ENCODE results near the gene SLFN13.

SLFN13 gene

DNA sequence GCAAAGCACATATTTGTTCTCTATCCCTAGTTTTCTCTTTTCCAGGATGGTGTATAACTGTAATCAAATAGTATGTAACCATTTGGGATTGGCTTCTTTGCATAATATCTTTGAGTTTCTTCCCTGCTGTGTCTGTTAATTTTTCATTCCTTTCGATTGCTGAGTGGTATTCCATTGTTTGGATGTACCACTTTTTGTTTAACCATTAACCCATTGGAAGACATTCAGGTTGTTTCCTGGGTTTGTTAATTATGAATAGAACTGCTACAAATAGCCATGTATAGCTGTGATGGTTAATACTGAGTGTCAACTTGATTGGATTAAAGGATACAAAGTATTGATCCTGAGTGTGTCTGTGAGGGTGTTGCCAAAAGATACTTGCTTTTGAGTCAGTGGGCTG is 4.6 kb upstream of the SLFN13 start (continued):
- TF ChIP-seq ZFP3 (tag by site-specific recombination; IDR thresholded peaks at IDR 0.05; ENCODE audit: low read depth) (no peak), ZNF843 (tag by site-specific recombination; IDR thresholded peaks at IDR 0.05) (no peak), ZNF549 (tag by site-specific recombination; IDR thresholded peaks at IDR 0.05) (no peak), GFI1B (tag by site-specific recombination; IDR thresholded peaks at IDR 0.05) (no peak)

DNA sequence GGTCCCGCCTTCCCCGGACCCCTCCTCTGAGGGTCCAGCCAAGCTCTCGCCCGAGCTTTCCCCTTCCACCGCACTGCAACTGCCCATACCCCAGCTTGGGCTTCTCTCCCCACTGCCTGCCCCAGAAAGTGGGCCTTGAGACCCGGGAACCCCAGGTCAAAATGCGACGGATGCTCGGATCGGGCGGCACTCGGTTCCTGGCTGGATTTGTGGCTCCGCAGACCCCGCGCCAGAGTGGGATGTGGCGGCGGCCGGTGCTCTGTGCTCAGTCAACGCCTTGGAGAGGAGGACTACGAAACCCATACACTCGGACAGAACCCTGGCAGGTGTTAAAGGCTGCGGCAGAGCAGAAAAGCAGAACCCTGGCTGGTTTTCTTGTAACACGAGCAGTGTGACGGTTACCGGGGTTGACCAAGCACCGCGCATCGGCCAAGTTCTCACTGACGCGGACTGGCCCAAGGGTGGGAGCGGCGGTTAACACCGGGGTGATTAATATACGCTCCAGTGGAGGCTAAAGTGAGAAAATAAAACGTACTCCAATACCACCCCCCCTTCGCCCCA is 885 bp upstream of the SLFN13 start:
- POLR2A ChIA-PET = no interaction called here

DNA sequence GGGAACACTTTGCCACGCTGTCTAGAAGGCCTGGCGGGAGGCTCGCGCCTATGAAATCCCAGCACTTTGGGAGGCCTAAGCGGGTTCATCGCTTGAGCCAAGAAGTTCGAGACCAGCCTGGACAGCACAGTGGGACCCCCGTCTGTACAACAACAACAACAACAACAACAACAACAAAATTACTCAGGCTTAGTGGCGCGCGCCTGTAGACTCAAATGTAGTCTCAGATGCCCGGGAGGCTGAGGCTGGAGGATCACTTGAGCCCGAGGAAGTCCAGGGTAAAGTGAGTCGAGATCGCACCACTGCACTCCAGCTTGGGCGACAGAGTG is 297 bp upstream of the SLFN13 start:
- Histone ChIP-seq H3K4me1 (ENCODE audit: control insufficient read depth, insufficient read depth, low read length) (no peaks in the 10 kb centered on the region), H3K27ac (ENCODE audit: extremely low read depth, low read depth, low read length) (no peak overlapping the region), H3K36me3 (ENCODE audit: control insufficient read depth in 2 of 2, insufficient read depth in 1 of 2, low read length in 2 of 2) (no peaks in the 10 kb centered on the region), H3K9me3 (ENCODE audit: control insufficient read depth, insufficient read depth, low read depth, low read length) (no peaks in the 10 kb centered on the region), H3K4me3 (ENCODE audit: low read depth, low read length) (no peak overlapping the region)
- TF ChIP-seq ZNF621 (tag by site-specific recombination; IDR thresholded peaks at IDR 0.05) = no peak
- TF ChIP-seq KLF7 (tag by site-specific recombination; IDR thresholded peaks at IDR 0.05; ENCODE audit: borderline replicate concordance) = no peak
- no peak for TF ChIP-seq ZNF510 (tag by site-specific recombination; IDR thresholded peaks at IDR 0.05; ENCODE audit: insufficient replicate concordance)
- TF ChIP-seq, protein P1, sequence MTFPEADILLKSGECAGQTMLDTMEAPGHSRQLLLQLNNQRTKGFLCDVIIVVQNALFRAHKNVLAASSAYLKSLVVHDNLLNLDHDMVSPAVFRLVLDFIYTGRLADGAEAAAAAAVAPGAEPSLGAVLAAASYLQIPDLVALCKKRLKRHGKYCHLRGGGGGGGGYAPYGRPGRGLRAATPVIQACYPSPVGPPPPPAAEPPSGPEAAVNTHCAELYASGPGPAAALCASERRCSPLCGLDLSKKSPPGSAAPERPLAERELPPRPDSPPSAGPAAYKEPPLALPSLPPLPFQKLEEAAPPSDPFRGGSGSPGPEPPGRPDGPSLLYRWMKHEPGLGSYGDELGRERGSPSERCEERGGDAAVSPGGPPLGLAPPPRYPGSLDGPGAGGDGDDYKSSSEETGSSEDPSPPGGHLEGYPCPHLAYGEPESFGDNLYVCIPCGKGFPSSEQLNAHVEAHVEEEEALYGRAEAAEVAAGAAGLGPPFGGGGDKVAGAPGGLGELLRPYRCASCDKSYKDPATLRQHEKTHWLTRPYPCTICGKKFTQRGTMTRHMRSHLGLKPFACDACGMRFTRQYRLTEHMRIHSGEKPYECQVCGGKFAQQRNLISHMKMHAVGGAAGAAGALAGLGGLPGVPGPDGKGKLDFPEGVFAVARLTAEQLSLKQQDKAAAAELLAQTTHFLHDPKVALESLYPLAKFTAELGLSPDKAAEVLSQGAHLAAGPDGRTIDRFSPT (tag by site-specific recombination; IDR thresholded peaks at IDR 0.05) = no peak
- no peak for TF ChIP-seq ZNF394 (tag by site-specific recombination; IDR thresholded peaks at IDR 0.05; ENCODE audit: borderline replicate concordance)
- CTCF ChIA-PET = interaction anchor here (0.6 to 1.8 kb wide), 3 partner anchors 16 to 815 kb away, joined by 3 to 4 read pairs (median 4); no protein-coding TSS in a partner anchor
- POLR2A ChIA-PET = interaction anchor here (1.3 to 2.6 kb wide), 4 partner anchors 14 to 76 kb away, joined by 4 to 23 read pairs (median 8); partner anchors contain the start of genes SLFN11 and SLFN12

More for the DNA sequence above, 885 bp upstream of the SLFN13 start:
- no peak overlapping the region for H3K27ac ChIP-seq (ENCODE audit: extremely low read depth, low read depth, low read length)
- no peak overlapping the region for H3K4me3 ChIP-seq (ENCODE audit: low read depth, low read length)
- no peaks in the 10 kb centered on the region for H3K9me3 ChIP-seq (ENCODE audit: control insufficient read depth, insufficient read depth, low read depth, low read length)
- CTCF ChIA-PET = no interaction called here
- no peaks in the 10 kb centered on the region for H3K4me1 ChIP-seq (ENCODE audit: control insufficient read depth, insufficient read depth, low read length)
- TF ChIP-seq SCRT1 (tag by site-specific recombination; IDR thresholded peaks at IDR 0.05; ENCODE audit: borderline replicate concordance) (no peak), ZSCAN23 (tag by site-specific recombination; IDR thresholded peaks at IDR 0.05) (no peak), ZNF10 (tag by site-specific recombination; IDR thresholded peaks at IDR 0.05) (no peak)
- no peaks in the 10 kb centered on the region for H3K36me3 ChIP-seq (ENCODE audit: control insufficient read depth in 2 of 2, insufficient read depth in 1 of 2, low read length in 2 of 2)

DNA sequence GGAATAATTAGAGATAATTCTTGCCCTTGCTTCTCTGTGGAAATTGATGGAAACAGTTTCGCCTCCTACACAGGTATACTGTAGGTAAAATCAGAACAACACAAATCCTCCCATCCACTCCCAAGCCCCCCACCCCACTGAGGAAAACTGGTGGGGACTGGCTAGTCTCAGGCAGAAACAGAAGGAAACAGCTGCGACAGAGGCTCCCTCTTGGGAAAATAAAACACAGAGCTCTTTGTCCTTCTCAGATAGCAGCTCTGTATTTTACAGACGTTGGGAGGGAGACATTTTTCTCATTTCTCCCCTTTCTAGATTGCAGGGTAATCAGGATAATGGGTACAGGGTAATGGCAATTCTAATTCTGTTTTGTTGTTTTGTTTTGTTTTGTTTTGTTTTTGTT is 1.1 kb downstream of the SLFN13 start:
- H3K27ac ChIP-seq (ENCODE audit: extremely low read depth, low read depth, low read length) = no peak overlapping the region
- no peaks in the 10 kb centered on the region for H3K36me3 ChIP-seq (ENCODE audit: control insufficient read depth in 2 of 2, insufficient read depth in 1 of 2, low read length in 2 of 2)
- H3K9me3 ChIP-seq (ENCODE audit: control insufficient read depth, insufficient read depth, low read depth, low read length) = no peaks in the 10 kb centered on the region
- ChIA-PET CTCF (interaction anchor here (0.9 to 1.8 kb wide), 3 partner anchors 17 to 136 kb away, joined by 3 to 4 read pairs (median 3); no protein-coding TSS in a partner anchor), POLR2A (interaction anchor here (1.1 to 2.6 kb wide), 4 partner anchors 8 to 74 kb away, joined by 4 to 23 read pairs (median 8); partner anchors contain the start of genes SLFN11 and SLFN12)
- H3K4me1 ChIP-seq (ENCODE audit: control insufficient read depth, insufficient read depth, low read length) = no peaks in the 10 kb centered on the region
- no peak overlapping the region for H3K4me3 ChIP-seq (ENCODE audit: low read depth, low read length)
- no peak for TF ChIP-seq ZNF23 (tag by site-specific recombination; IDR thresholded peaks at IDR 0.05; ENCODE audit: borderline replicate concordance)
- TF ChIP-seq ZBTB8A (tag by site-specific recombination; IDR thresholded peaks at IDR 0.05) = no peak
- TF ChIP-seq, protein P2, sequence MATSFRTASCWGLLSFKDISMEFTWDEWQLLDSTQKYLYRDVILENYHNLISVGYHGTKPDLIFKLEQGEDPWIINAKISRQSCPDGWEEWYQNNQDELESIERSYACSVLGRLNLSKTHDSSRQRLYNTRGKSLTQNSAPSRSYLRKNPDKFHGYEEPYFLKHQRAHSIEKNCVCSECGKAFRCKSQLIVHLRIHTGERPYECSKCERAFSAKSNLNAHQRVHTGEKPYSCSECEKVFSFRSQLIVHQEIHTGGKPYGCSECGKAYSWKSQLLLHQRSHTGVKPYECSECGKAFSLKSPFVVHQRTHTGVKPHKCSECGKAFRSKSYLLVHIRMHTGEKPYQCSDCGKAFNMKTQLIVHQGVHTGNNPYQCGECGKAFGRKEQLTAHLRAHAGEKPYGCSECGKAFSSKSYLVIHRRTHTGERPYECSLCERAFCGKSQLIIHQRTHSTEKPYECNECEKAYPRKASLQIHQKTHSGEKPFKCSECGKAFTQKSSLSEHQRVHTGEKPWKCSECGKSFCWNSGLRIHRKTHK (tag by site-specific recombination; IDR thresholded peaks at IDR 0.05) = no peak
- TF ChIP-seq SCRT1 (tag by site-specific recombination; IDR thresholded peaks at IDR 0.05; ENCODE audit: borderline replicate concordance) = no peak
- no peak for TF ChIP-seq KLF8 (tag by site-specific recombination; IDR thresholded peaks at IDR 0.05)
- TF ChIP-seq, protein P3, sequence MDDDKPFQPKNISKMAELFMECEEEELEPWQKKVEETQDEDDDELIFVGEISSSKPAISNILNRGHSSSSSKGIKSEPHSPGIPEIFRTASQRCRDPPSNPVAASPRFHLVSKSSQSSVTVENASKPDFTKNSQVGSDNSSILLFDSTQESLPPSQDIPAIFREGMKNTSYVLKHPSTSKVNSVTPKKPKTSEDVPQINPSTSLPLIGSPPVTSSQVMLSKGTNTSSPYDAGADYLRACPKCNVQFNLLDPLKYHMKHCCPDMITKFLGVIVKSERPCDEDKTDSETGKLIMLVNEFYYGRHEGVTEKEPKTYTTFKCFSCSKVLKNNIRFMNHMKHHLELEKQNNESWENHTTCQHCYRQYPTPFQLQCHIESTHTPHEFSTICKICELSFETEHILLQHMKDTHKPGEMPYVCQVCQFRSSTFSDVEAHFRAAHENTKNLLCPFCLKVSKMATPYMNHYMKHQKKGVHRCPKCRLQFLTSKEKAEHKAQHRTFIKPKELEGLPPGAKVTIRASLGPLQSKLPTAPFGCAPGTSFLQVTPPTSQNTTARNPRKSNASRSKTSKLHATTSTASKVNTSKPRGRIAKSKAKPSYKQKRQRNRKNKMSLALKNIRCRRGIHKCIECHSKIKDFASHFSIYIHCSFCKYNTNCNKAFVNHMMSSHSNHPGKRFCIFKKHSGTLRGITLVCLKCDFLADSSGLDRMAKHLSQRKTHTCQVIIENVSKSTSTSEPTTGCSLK (tag by site-specific recombination; IDR thresholded peaks at IDR 0.05) = no peak
- TF ChIP-seq, protein P4, sequence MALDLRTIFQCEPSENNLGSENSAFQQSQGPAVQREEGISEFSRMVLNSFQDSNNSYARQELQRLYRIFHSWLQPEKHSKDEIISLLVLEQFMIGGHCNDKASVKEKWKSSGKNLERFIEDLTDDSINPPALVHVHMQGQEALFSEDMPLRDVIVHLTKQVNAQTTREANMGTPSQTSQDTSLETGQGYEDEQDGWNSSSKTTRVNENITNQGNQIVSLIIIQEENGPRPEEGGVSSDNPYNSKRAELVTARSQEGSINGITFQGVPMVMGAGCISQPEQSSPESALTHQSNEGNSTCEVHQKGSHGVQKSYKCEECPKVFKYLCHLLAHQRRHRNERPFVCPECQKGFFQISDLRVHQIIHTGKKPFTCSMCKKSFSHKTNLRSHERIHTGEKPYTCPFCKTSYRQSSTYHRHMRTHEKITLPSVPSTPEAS (tag by site-specific recombination; IDR thresholded peaks at IDR 0.05) = no peak
- TF ChIP-seq ZNF768 (tag by site-specific recombination; IDR thresholded peaks at IDR 0.05) = no peak
- no peak for TF ChIP-seq ZBTB20 (tag by site-specific recombination; IDR thresholded peaks at IDR 0.05)
- TF ChIP-seq TRIM28 (IDR thresholded peaks at IDR 0.05; ENCODE audit: borderline replicate concordance, low read length) = no peak
- no peak for TF ChIP-seq ZNF366 (tag by site-specific recombination; conservative IDR thresholded peaks at IDR 0.05)
- TF ChIP-seq KLF9 (tag by site-specific recombination; IDR thresholded peaks at IDR 0.05; ENCODE audit: low read depth) = no peak
- TF ChIP-seq WT1 (tag by site-specific recombination; IDR thresholded peaks at IDR 0.05) = no peak

Measured in HEK293 (cell line).